H1 (cell line): ENCODE data around the gene SLC19A1. TPM values are rescaled to one million over a fixed set of nuclear protein-coding genes. Genes with fewer than 3 reads are reported as not detected.

ENCODE experiments used
- CTCF ChIA-PET: fragments of 300-600 bp; sonication (Branson Sonifier 250); formaldehyde crosslinking; loops from one replicate; lab custom pipeline; 2021; ENCODE audit not compliant: partially characterized antibody; lab: Charles Lee
- POLR2A ChIA-PET: fragments of 300-600 bp; sonication (Branson Sonifier 250); formaldehyde crosslinking; loops from one replicate; lab custom pipeline; 2021; ENCODE audit warnings: inconsistent platforms; ENCODE audit not compliant: partially characterized antibody; lab: Charles Lee
- DNase-seq, 2 experiments: peaks; one replicate each; pipeline versions ENCODE4 v3.0.0 to v3.0.0-alpha.2; 2010 to 2022; ENCODE audit warnings: low spot score in 2 of 2, low read depth in 1 of 2, mixed read lengths in 1 of 2
- FAIRE-seq: peaks from 2 replicates; lab custom pipeline; 2011; peaks lifted over from hg19 to GRCh38; lab: Jason Lieb, UNC
- H2AFZ ChIP-seq: 2 replicates; pipeline ENCODE4 v1.8.1; 2012; ENCODE audit warnings: low read length, inconsistent platforms
- H2AK5ac ChIP-seq: 2 replicates; pipeline ENCODE4 v1.6.1; 2013; ENCODE audit warnings: low read depth, low read length
- H2BK120ac ChIP-seq: replicated peaks from 2 replicates; pipeline ENCODE3; 2013; ENCODE audit warnings: low read depth, low read length, inconsistent platforms
- H2BK12ac ChIP-seq: 2 replicates; pipeline ENCODE4 v1.6.1; 2013; ENCODE audit warnings: low read depth, low read length
- H2BK15ac ChIP-seq: 2 replicates; pipeline ENCODE4 v1.6.1; 2013; ENCODE audit warnings: low read length
- H2BK20ac ChIP-seq: 2 replicates; pipeline ENCODE4 v1.6.1; 2013; ENCODE audit warnings: low read length
- H2BK5ac ChIP-seq: 2 replicates; pipeline ENCODE4 v1.6.1; 2013; ENCODE audit warnings: low read depth, low read length
- H3K14ac ChIP-seq: 2 replicates; pipeline ENCODE4 v1.6.1; 2013; ENCODE audit warnings: inconsistent platforms; ENCODE audit not compliant: insufficient read length
- H3K18ac ChIP-seq: 2 replicates; pipeline ENCODE4 v1.6.1; 2013; ENCODE audit warnings: low read length; ENCODE audit errors: extremely low read depth
- H3K23ac ChIP-seq: 2 replicates; pipeline ENCODE4 v1.6.1; 2013; ENCODE audit warnings: inconsistent platforms; ENCODE audit not compliant: insufficient read length
- H3K23me2 ChIP-seq: 2 replicates; pipeline ENCODE4 v1.6.1; 2013; ENCODE audit warnings: low read depth, low read length
- H3K27ac ChIP-seq: 2 replicates; pipeline ENCODE4 v1.6.1; 2011; ENCODE audit warnings: low read depth, low read length, inconsistent platforms
- H3K27me3 ChIP-seq, 4 experiments: replicated peaks in 1 of 4; 1 replicate in 1 of 4; 2 replicates in 3 of 4; pipeline versions ENCODE4 v1.6.1 to v1.8.1; 2011 to 2013; ENCODE audit warnings: low read length in 3 of 4, mild to moderate bottlenecking in 3 of 4, inconsistent platforms in 2 of 4, mixed read lengths in 2 of 4, moderate library complexity in 1 of 4; ENCODE audit not compliant: control insufficient read depth in 3 of 4, insufficient read depth in 3 of 4; ENCODE audit errors: extremely low read depth in 1 of 4
- H3K36me3 ChIP-seq, 4 experiments: 2 replicates each; pipeline versions ENCODE4 v1.6.1 to v1.8.1; 2011 to 2013; ENCODE audit warnings: mild to moderate bottlenecking in 4 of 4, low read length in 3 of 4, moderate library complexity in 2 of 4, control low read depth in 1 of 4, inconsistent platforms in 1 of 4; ENCODE audit not compliant: insufficient read depth in 4 of 4, control insufficient read depth in 2 of 4
- H3K4ac ChIP-seq: replicated peaks from 2 replicates; pipeline ENCODE3; 2013; ENCODE audit warnings: low read length, low read depth, mixed read lengths, inconsistent platforms; ENCODE audit not compliant: insufficient read length
- H3K4me1 ChIP-seq, 4 experiments: replicated peaks in 1 of 4; 1 replicate in 1 of 4; 2 replicates in 3 of 4; pipeline versions ENCODE4 v1.6.1 to v1.8.1; 2011 to 2013; ENCODE audit warnings: low read length in 3 of 4, inconsistent platforms in 2 of 4, mixed read lengths in 1 of 4; ENCODE audit not compliant: insufficient read depth in 4 of 4, control insufficient read depth in 3 of 4
- H3K4me2 ChIP-seq, 2 experiments: 2 replicates each; pipeline versions ENCODE4 v1.6.1 to v1.8.1; 2011 to 2013; ENCODE audit warnings: low read depth in 2 of 2, low read length in 2 of 2, control low read depth in 1 of 2, inconsistent platforms in 1 of 2, mild to moderate bottlenecking in 1 of 2; ENCODE audit not compliant: insufficient read depth in 1 of 2
- H3K4me3 ChIP-seq, 4 experiments: fragments of 200-600, 300-600 bp in 1 of 4; sonication (generic), shearing (Covaris generic), sonication (Bioruptor Twin) in 1 of 4; 2 replicates each; pipeline versions ENCODE4 v1.5.1 to v1.8.1; 2011 to 2016; ENCODE audit warnings: low read length in 4 of 4, low read depth in 3 of 4, control low read depth in 2 of 4, inconsistent platforms in 2 of 4, mild to moderate bottlenecking in 2 of 4, mixed read lengths in 1 of 4, moderate library complexity in 1 of 4; ENCODE audit not compliant: insufficient read depth in 2 of 4; ENCODE audit errors: extremely low read depth in 1 of 4
- H3K56ac ChIP-seq: replicated peaks from 2 replicates; pipeline ENCODE3; 2013; ENCODE audit warnings: low read depth, mild to moderate bottlenecking, mixed read lengths, low read length, inconsistent platforms; ENCODE audit not compliant: insufficient read length
- H3K79me1 ChIP-seq: 2 replicates; pipeline ENCODE4 v1.6.1; 2013; ENCODE audit warnings: low read depth, low read length, control low read depth
- H3K79me2 ChIP-seq, 2 experiments: 2 replicates each; pipeline versions ENCODE4 v1.6.1 to v1.8.1; 2012 to 2013; ENCODE audit warnings: low read length in 2 of 2, mild to moderate bottlenecking in 2 of 2, inconsistent platforms in 1 of 2; ENCODE audit not compliant: insufficient read depth in 2 of 2, control insufficient read depth in 1 of 2
- H3K9ac ChIP-seq, 4 experiments: replicated peaks in 1 of 4; 1 replicate in 1 of 4; 2 replicates in 3 of 4; pipeline versions ENCODE4 v1.6.1 to v1.8.1; 2011 to 2013; ENCODE audit warnings: low read depth in 3 of 4, low read length in 3 of 4, control low read depth in 2 of 4, mild to moderate bottlenecking in 2 of 4, moderate library complexity in 2 of 4, inconsistent platforms in 1 of 4; ENCODE audit errors: extremely low read depth in 1 of 4
- H3K9me3 ChIP-seq, 2 experiments: 2 replicates each; pipeline versions ENCODE4 v1.6.1 to v1.8.1; 2012 to 2013; ENCODE audit warnings: mild to moderate bottlenecking in 2 of 2, moderate library complexity in 2 of 2, control low read depth in 1 of 2, inconsistent platforms in 1 of 2, low read depth in 1 of 2, low read length in 1 of 2, mixed read lengths in 1 of 2; ENCODE audit not compliant: insufficient read depth in 2 of 2
- H4K20me1 ChIP-seq, 2 experiments: replicated peaks in 1 of 2; 2 replicates each; pipeline versions ENCODE3 to v1.8.1; 2011 to 2013; ENCODE audit warnings: inconsistent platforms in 2 of 2, low read length in 2 of 2, mild to moderate bottlenecking in 1 of 2; ENCODE audit not compliant: insufficient read depth in 2 of 2, control insufficient read depth in 1 of 2
- H4K5ac ChIP-seq: 2 replicates; pipeline ENCODE4 v1.6.1; 2013; ENCODE audit warnings: low read length, low read depth, mixed read lengths, inconsistent platforms; ENCODE audit not compliant: insufficient read length
- H4K8ac ChIP-seq: 2 replicates; pipeline ENCODE4 v1.8.0; 2013; ENCODE audit warnings: mild to moderate bottlenecking, moderate library complexity, low read length, inconsistent platforms; ENCODE audit not compliant: insufficient read depth; ENCODE audit errors: extremely low read depth
- H4K91ac ChIP-seq: replicated peaks from 2 replicates; pipeline ENCODE3; 2013; ENCODE audit warnings: low read length, mixed read lengths, inconsistent platforms; ENCODE audit not compliant: insufficient read length
- CBX8 ChIP-seq: fragments of 300-800, 300-1000 bp; sonication (generic); IDR thresholded peaks from 2 replicates; pipeline ENCODE4 v1.7.1; 2016; ENCODE audit warnings: low read depth, low read length, borderline replicate concordance
- KDM1A ChIP-seq: fragments of 200-600, 300-600 bp; sonication (generic); IDR thresholded peaks from 2 replicates; pipeline ENCODE4 v1.7.1; 2016; ENCODE audit warnings: mild to moderate bottlenecking, low read length, borderline replicate concordance
- KDM4A ChIP-seq: IDR thresholded peaks from one replicate; pipeline ENCODE4 v1.7.1; 2012; ENCODE audit warnings: low read depth, mild to moderate bottlenecking, moderate library complexity, low read length, inconsistent platforms; ENCODE audit not compliant: severe bottlenecking
- NRF1 ChIP-seq: IDR thresholded peaks from 2 replicates; pipeline ENCODE4 v1.6.1; 2011; ENCODE audit warnings: mild to moderate bottlenecking, low read depth, low read length, improper control_type of control experiment
- PHF8 ChIP-seq: fragments of 200-600 bp; sonication (generic); conservative IDR thresholded peaks from 2 replicates; pipeline ENCODE4 v1.7.1; 2012; ENCODE audit warnings: low read depth, mild to moderate bottlenecking, inconsistent platforms, low read length, moderate library complexity
- POU5F1 ChIP-seq: IDR thresholded peaks from 2 replicates; pipeline ENCODE4 v1.6.1; 2011; ENCODE audit warnings: low read depth, mild to moderate bottlenecking, low read length, moderate library complexity
- RAD21 ChIP-seq, 2 experiments: IDR thresholded peaks in 1 of 2; conservative IDR thresholded peaks in 1 of 2; 2 replicates each; pipeline ENCODE4 v1.6.1; 2011; ENCODE audit warnings: low read depth in 2 of 2, low read length in 2 of 2, improper control_type of control experiment in 1 of 2, inconsistent platforms in 1 of 2, mild to moderate bottlenecking in 1 of 2, moderate library complexity in 1 of 2
- RFX5 ChIP-seq: IDR thresholded peaks from 2 replicates; pipeline ENCODE4 v1.6.1; 2011; ENCODE audit warnings: low read depth, low read length, improper control_type of control experiment, borderline replicate concordance
- SAP30 ChIP-seq: fragments of 300-600 bp; sonication (generic); IDR thresholded peaks from 2 replicates; pipeline ENCODE4 v1.7.1; 2012; ENCODE audit warnings: low read length, moderate library complexity, mild to moderate bottlenecking, inconsistent platforms; ENCODE audit not compliant: insufficient read depth, insufficient replicate concordance
- SIN3A ChIP-seq, 2 experiments: IDR thresholded peaks in 1 of 2; conservative IDR thresholded peaks in 1 of 2; 2 replicates each; pipeline ENCODE4 v1.6.1; 2011 to 2012; ENCODE audit warnings: low read length in 2 of 2, improper control_type of control experiment in 1 of 2, low read depth in 1 of 2, mild to moderate bottlenecking in 1 of 2
- SIRT6 ChIP-seq: IDR thresholded peaks from one replicate; pipeline ENCODE4 v1.7.1; 2012; ENCODE audit warnings: low read length, inconsistent platforms
- TBP ChIP-seq: IDR thresholded peaks from 2 replicates; pipeline ENCODE4 v1.6.1; 2011; ENCODE audit warnings: low read depth, low read length, improper control_type of control experiment
- WGBS, 2 experiments: shearing (Covaris generic) in 1 of 2; methylation state at CpG; one replicate each; pipeline versions ENCODE4 v1.1.6 to v1.1.7; 2013 to 2015; ENCODE audit warnings: low lambda C conversion rate in 2 of 2, mixed read lengths in 2 of 2, inconsistent platforms in 1 of 2, low coverage in 1 of 2, missing lambda C conversion rate in 1 of 2; ENCODE audit not compliant: insufficient replicate concordance in 2 of 2, insufficient coverage in 1 of 2, insufficient read length in 1 of 2; ENCODE audit errors: extremely low coverage in 1 of 2, missing lambda C conversion rate in 1 of 2; 5-methylcytosine and 5-hydroxymethylcytosine counted together
- polyA plus RNA-seq, 7 experiments: library from polyadenylated mRNA; depleted of rRNA in 3 of 7; stranded (reverse) in 5 of 7; unstranded in 2 of 7; fragments of >200 nt in 5 of 7; fragments of 200-250 nt in 2 of 7; gene quantifications; 1 replicate in 5 of 7; 2 replicates in 1 of 7; 4 replicates in 1 of 7; pipeline versions ENCODE4 v1.2.1 to v1.2.3, GENCODE V29; 2011 to 2013; ENCODE audit warnings: missing spikeins in 2 of 7, mixed read lengths in 2 of 7
- total RNA-seq: library from RNA; stranded (reverse); fragmentation: NEBNext Ultra II Directional; extraction: Animal tissue kit (Norgen Biotek cat#: 25700); gene quantifications from 2 replicates; pipeline ENCODE4 v1.2.1, GENCODE V29; 2021

Gene SLC19A1
- total and polyA plus RNA-seq, 2 of the 8 experiments (the other 6 are each of a cell fraction or from before 2014, with no cell fraction given), result 31.6 to 43.8 TPM

DNA sequence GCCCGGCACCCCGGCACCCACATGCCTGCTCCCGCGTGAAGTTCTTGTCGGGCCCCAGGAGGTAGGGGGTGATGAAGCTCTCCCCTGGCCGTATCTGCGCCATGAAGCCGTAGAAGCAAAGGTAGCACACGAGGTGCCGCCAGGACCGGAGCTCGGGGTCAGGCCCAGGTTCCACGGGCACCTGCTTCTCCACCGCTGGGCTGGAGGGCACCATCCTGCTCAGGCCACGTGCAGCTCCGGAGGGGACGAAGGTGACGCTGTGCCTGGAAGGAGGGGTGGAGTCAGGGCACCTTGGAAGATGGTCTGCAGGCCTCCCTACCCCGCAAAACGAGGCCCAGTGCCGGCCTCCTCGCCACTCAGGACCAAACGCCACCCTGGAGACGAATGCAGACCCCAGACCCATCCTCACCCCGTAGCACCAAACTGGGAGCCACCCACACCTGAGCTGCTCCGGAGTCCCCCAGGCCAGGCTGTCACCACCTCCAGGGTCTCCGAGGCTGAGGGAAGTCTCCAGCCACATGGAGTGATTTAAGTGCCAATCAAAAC lies 4.4 kb downstream of the SLC19A1 start:
- no peak for FAIRE-seq
- CTCF ChIA-PET, result interaction anchor here (0.6 kb wide), 1 partner anchor 811 kb away, joined by 3 read pairs; no protein-coding TSS in a partner anchor
- H2BK120ac ChIP-seq, result no peak overlapping the region
- H3K4me2 ChIP-seq, result no peak overlapping the region
- H3K14ac ChIP-seq, result no peak overlapping the region
- peak in 1 of 2 experiments; percentile 29 for DNase-seq
- H3K4ac ChIP-seq, result no peak overlapping the region
- H3K9ac ChIP-seq, result no peak overlapping the region
- no peak overlapping the region for H4K8ac ChIP-seq
- no peak overlapping the region for H2BK15ac ChIP-seq
- H2BK20ac ChIP-seq, result no peak overlapping the region
- no peaks in the 10 kb centered on the region for H3K9me3 ChIP-seq
- no peak overlapping the region for H2BK12ac ChIP-seq
- no peak overlapping the region for H4K91ac ChIP-seq
- H2BK5ac ChIP-seq, result no peak overlapping the region; the same call in 1 of the 2 replicates
- no peak overlapping the region for H3K23ac ChIP-seq
- H3K56ac ChIP-seq, result no peak overlapping the region
- no peak overlapping the region for H4K5ac ChIP-seq
- H3K36me3 ChIP-seq, result peaks cover 0 to 5% (median 2%) of the 10 kb centered on the region in 4 experiments; a peak in 3 of 8 replicates
- peaks cover 8 to 22% of the 10 kb centered on the region in 2 experiments for H4K20me1 ChIP-seq
- no peaks in the 10 kb centered on the region for H3K27me3 ChIP-seq
- peaks cover 8% of the 10 kb centered on the region for H3K79me1 ChIP-seq
- no peak overlapping the region for H3K27ac ChIP-seq
- H2AK5ac ChIP-seq, result no peak overlapping the region
- POLR2A ChIA-PET, result interaction anchor here (1.1 kb wide), 1 partner anchor 10 kb away, joined by 3 read pairs; no protein-coding TSS in a partner anchor
- H2AFZ ChIP-seq, result no peak overlapping the region
- peaks cover 0 to 7% (median 5%) of the 10 kb centered on the region in 4 experiments; a peak in 4 of 7 replicates for H3K4me1 ChIP-seq
- H3K23me2 ChIP-seq, result peaks cover 6% of the 10 kb centered on the region; the same call in 1 of the 2 replicates
- WGBS, 2 experiments, result 86% methylated on average over 20 of the region's 27 CpGs; no CpG with 5 or more reads in 1 of the 2 experiments
- no peak overlapping the region for H3K4me3 ChIP-seq
- no peak overlapping the region for H3K18ac ChIP-seq
- H3K79me2 ChIP-seq, result peaks cover 0 to 33% of the 10 kb centered on the region in 2 experiments; a peak in 2 of 4 replicates
- TF ChIP-seq SIRT6, result no peak
- no peak for TF ChIP-seq PHF8
- TF ChIP-seq SAP30, result no peak
- no peak for TF ChIP-seq SIN3A (conservative IDR thresholded peaks at IDR 0.05 in 1 of 2, IDR thresholded peaks at IDR 0.05 in 1 of 2; ENCODE audit: low read depth in 1 of 2, low read length in 2 of 2)
- TF ChIP-seq RAD21 (IDR thresholded peaks at IDR 0.05 in 1 of 2, conservative IDR thresholded peaks at IDR 0.05 in 1 of 2; ENCODE audit: low read depth in 2 of 2, low read length in 2 of 2), result no peak
- no peak for TF ChIP-seq KDM1A
- TF ChIP-seq TBP, result no peak
- TF ChIP-seq KDM4A, result no peak
- no peak for TF ChIP-seq POU5F1
- no peak for TF ChIP-seq NRF1
- no peak for TF ChIP-seq RFX5
- no peak for TF ChIP-seq CBX8
